Measurements from ENCODE around the gene SMR3A. TPM values are rescaled to one million over a fixed set of nuclear protein-coding genes. Genes with fewer than 3 reads are reported as not detected.

SMR3A gene
- total RNA-seq, 1 experiment from 2014 or later: not detected

GRCh38 chr4:70399319-70399718 is 38.8 kb downstream of the SMR3A start:
- Histone ChIP-seq H3K27ac (ENCODE audit: low read length) (no peak overlapping the region), H3K9me2 (replicated peaks; ENCODE audit: low read length) (no peaks in the 10 kb centered on the region), H2AFZ (ENCODE audit: low read length) (no peak overlapping the region), H3K79me2 (ENCODE audit: low read length) (no peaks in the 10 kb centered on the region), H3K9me3 (ENCODE audit: low read length) (no peaks in the 10 kb centered on the region), H3K4me2 (ENCODE audit: low read length) (no peak overlapping the region), H3K9ac (ENCODE audit: low read length) (no peak overlapping the region), H3F3A (ENCODE audit: low read length, unreplicated experiment) (no peaks in the 10 kb centered on the region), H3K27me3 (ENCODE audit: low read length) (0 out of 2 replicates have a peak, but pooled peaks cover 6% of the 10 kb centered on the region), H3K36me3 (ENCODE audit: low read depth, low read length) (no peaks in the 10 kb centered on the region), H4K20me1 (ENCODE audit: low read length) (no peaks in the 10 kb centered on the region), H3K4me1 (ENCODE audit: insufficient read depth, low read length) (no peaks in the 10 kb centered on the region), H3K4me3 (ENCODE audit: low read length) (no peak overlapping the region)
- ChIA-PET CTCF (no interaction called here), POLR2A (ENCODE audit: unreplicated experiment) (no interaction called here)
- ATAC-seq (peak; percentile 31; the same call in 1 of the 2 replicates), DNase-seq (peak; percentile 31)
- no TSS peak for BruUV-seq (replicated peaks)
- no peak for TF ChIP-seq EZH2phosphoT487 (IDR thresholded peaks at IDR 0.05; ENCODE audit: borderline replicate concordance, low read length)
- TF ChIP-seq CTCF (conservative IDR thresholded peaks at IDR 0.05; ENCODE audit: low read depth, low read length): no peak
- TF ChIP-seq EZH2 (IDR thresholded peaks at IDR 0.05; ENCODE audit: low read length, unreplicated experiment): no peak
- intact Hi-C loops (cut with micrococcal nuclease): no loop called here

- Histone ChIP-seq H3K27ac (ENCODE audit: low read length) (no peak overlapping the region), H3F3A (ENCODE audit: low read length, unreplicated experiment) (no peaks in the 10 kb centered on the region), H3K4me2 (ENCODE audit: low read length) (no peak overlapping the region), H3K9me2 (replicated peaks; ENCODE audit: low read length) (no peaks in the 10 kb centered on the region), H3K9ac (ENCODE audit: low read length) (no peak overlapping the region), H3K79me2 (ENCODE audit: low read length) (no peaks in the 10 kb centered on the region), H3K27me3 (ENCODE audit: low read length) (peaks cover 12% of the 10 kb centered on the region; the same call in 1 of the 2 replicates), H3K9me3 (ENCODE audit: low read length) (no peaks in the 10 kb centered on the region), H3K4me1 (ENCODE audit: insufficient read depth, low read length) (no peaks in the 10 kb centered on the region), H3K36me3 (ENCODE audit: low read depth, low read length) (no peaks in the 10 kb centered on the region), H2AFZ (ENCODE audit: low read length) (no peak overlapping the region), H3K4me3 (ENCODE audit: low read length) (no peak overlapping the region), H4K20me1 (ENCODE audit: low read length) (no peaks in the 10 kb centered on the region)
- ChIA-PET CTCF (no interaction called here), POLR2A (ENCODE audit: unreplicated experiment) (no interaction called here)
- TF ChIP-seq CTCF (conservative IDR thresholded peaks at IDR 0.05; ENCODE audit: low read depth, low read length) (no peak), EZH2 (IDR thresholded peaks at IDR 0.05; ENCODE audit: low read length, unreplicated experiment) (no peak), EZH2phosphoT487 (IDR thresholded peaks at IDR 0.05; ENCODE audit: borderline replicate concordance, low read length) (no peak)
- DNase-seq (no peak), ATAC-seq (no peak)
- no TSS peak for BruUV-seq (replicated peaks)
- intact Hi-C loops (cut with micrococcal nuclease): no loop called here
Measured at GRCh38 chr4:70402762-70403161, 42.2 kb downstream of the SMR3A start.

- Histone ChIP-seq H3K4me2 (ENCODE audit: low read length) (no peak overlapping the region), H3K9me3 (ENCODE audit: low read length) (no peaks in the 10 kb centered on the region), H3K36me3 (ENCODE audit: low read depth, low read length) (no peaks in the 10 kb centered on the region), H3K9ac (ENCODE audit: low read length) (no peak overlapping the region), H3K27me3 (ENCODE audit: low read length) (peaks cover 12% of the 10 kb centered on the region; the same call in 1 of the 2 replicates), H3K4me3 (ENCODE audit: low read length) (no peak overlapping the region), H3K79me2 (ENCODE audit: low read length) (no peaks in the 10 kb centered on the region), H4K20me1 (ENCODE audit: low read length) (no peaks in the 10 kb centered on the region), H3K27ac (ENCODE audit: low read length) (no peak overlapping the region), H3K4me1 (ENCODE audit: insufficient read depth, low read length) (no peaks in the 10 kb centered on the region), H3F3A (ENCODE audit: low read length, unreplicated experiment) (no peaks in the 10 kb centered on the region), H2AFZ (ENCODE audit: low read length) (no peak overlapping the region), H3K9me2 (replicated peaks; ENCODE audit: low read length) (no peaks in the 10 kb centered on the region)
- no peak for TF ChIP-seq CTCF (conservative IDR thresholded peaks at IDR 0.05; ENCODE audit: low read depth, low read length)
- no peak for TF ChIP-seq EZH2phosphoT487 (IDR thresholded peaks at IDR 0.05; ENCODE audit: borderline replicate concordance, low read length)
- no peak for TF ChIP-seq EZH2 (IDR thresholded peaks at IDR 0.05; ENCODE audit: low read length, unreplicated experiment)
- DNase-seq: no peak
- BruUV-seq (replicated peaks): no TSS peak
- ChIA-PET POLR2A (ENCODE audit: unreplicated experiment) (no interaction called here), CTCF (no interaction called here)
- no peak for ATAC-seq
- intact Hi-C loops (cut with micrococcal nuclease): no loop called here
Measured at GRCh38 chr4:70405765-70406164, 45.2 kb downstream of the SMR3A start.

Other genes starting within 250 kb of the SMR3A start
- not detected in 2 replicates for gene PRR27, start 206.5 kb upstream of the SMR3A start, total RNA-seq (2014; rRNA removed)
- not detected in 2 replicates for gene ODAM, start 165.0 kb upstream of the SMR3A start, total RNA-seq (2014; rRNA removed)
- gene FDCSP, start 134.6 kb upstream of the SMR3A start, total RNA-seq (2014; rRNA removed): not detected in 2 replicates
- not detected in 2 replicates for gene CSN3, start 118.2 kb upstream of the SMR3A start, total RNA-seq (2014; rRNA removed)
- not detected in 2 replicates for gene CABS1, start 25.8 kb upstream of the SMR3A start, total RNA-seq (2014; rRNA removed)
- gene SMR3B, start 22.4 kb downstream of the SMR3A start, total RNA-seq (2014; rRNA removed): not detected in 2 replicates
- not detected in 2 replicates for gene OPRPN, start 37.2 kb downstream of the SMR3A start, total RNA-seq (2014; rRNA removed)
- gene MUC7, start 111.4 kb downstream of the SMR3A start, total RNA-seq (2014; rRNA removed): 0.04 TPM in 1 of 2 replicates, not detected in the other
- 0.40 TPM in 1 of 2 replicates, not detected in the other for gene AMTN, start 157.8 kb downstream of the SMR3A start, total RNA-seq (2014; rRNA removed)
- not detected in 2 replicates for gene AMBN, start 231.5 kb downstream of the SMR3A start, total RNA-seq (2014; rRNA removed)

Data from PC-3 (cell line).